CD4-positive, alpha-beta T cell (primary cell): ENCODE results near the gene GALNTL6. TPM values are rescaled to one million over a fixed set of nuclear protein-coding genes. Genes with fewer than 3 reads are reported as not detected.

Experiments used
- ATAC-seq: fragments of 200-7000 bp; cut with Tn5 transposase; one replicate; pipeline ENCODE4 v1.10.0; 2022; ENCODE audit warnings: mild to moderate bottlenecking; ENCODE audit not compliant: poor library complexity
- CTCF ChIA-PET: fragments of 350-600 bp; sonication (Branson Sonifier 250); formaldehyde crosslinking; loops from one replicate; lab custom pipeline; 2021; ENCODE audit warnings: antibody characterized with exemption, inconsistent platforms; lab: Charles Lee
- POLR2A ChIA-PET: fragments of 350-600 bp; sonication (Branson Sonifier 250); formaldehyde crosslinking; loops from one replicate; lab custom pipeline; 2021; ENCODE audit warnings: antibody characterized with exemption, inconsistent platforms; lab: Charles Lee
- DNase-seq, 14 experiments: peaks; one replicate each; pipeline ENCODE4 v3.0.0-alpha.2; 2013 to 2020; ENCODE audit warnings: mixed read lengths in 2 of 14
- H3K27ac ChIP-seq, 2 donors: one replicate each; pipeline versions ENCODE4 v1.5.1 to v1.7.0; 2013; ENCODE audit warnings: low read length in 2 of 2, low read depth in 1 of 2, mild to moderate bottlenecking in 1 of 2
- H3K27me3 ChIP-seq, 2 experiments: 1 replicate in 1 of 2; 2 replicates in 1 of 2; pipeline versions ENCODE4 v1.6.1 to v1.7.0; 2013; ENCODE audit warnings: low read length in 2 of 2, control low read depth in 1 of 2, mild to moderate bottlenecking in 1 of 2, moderate library complexity in 1 of 2; ENCODE audit not compliant: insufficient read depth in 2 of 2, control insufficient read depth in 1 of 2
- H3K36me3 ChIP-seq: one replicate; pipeline ENCODE4 v1.6.1; 2013; ENCODE audit warnings: low read length, control low read depth; ENCODE audit not compliant: insufficient read depth
- H3K4me1 ChIP-seq: one replicate; pipeline ENCODE4 v1.6.1; 2013; ENCODE audit warnings: low read length, control low read depth; ENCODE audit not compliant: insufficient read depth
- H3K4me3 ChIP-seq: one replicate; pipeline ENCODE4 v1.5.1; 2013; ENCODE audit warnings: mild to moderate bottlenecking, low read length, moderate library complexity
- H3K9me3 ChIP-seq, 2 experiments: 1 replicate in 1 of 2; 2 replicates in 1 of 2; pipeline versions ENCODE4 v1.6.1 to v1.7.0; 2013; ENCODE audit warnings: low read length in 2 of 2, mild to moderate bottlenecking in 2 of 2, control low read depth in 1 of 2, moderate library complexity in 1 of 2; ENCODE audit not compliant: control insufficient read depth in 1 of 2, insufficient read depth in 1 of 2
- H3K27ac Mint-ChIP-seq: one replicate; pipeline ENCODE4 v1.8.0; 2020; ENCODE audit warnings: mixed read lengths
- H3K27me3 Mint-ChIP-seq: one replicate; pipeline ENCODE4 v1.8.0; 2021; ENCODE audit warnings: mixed read lengths
- H3K36me3 Mint-ChIP-seq: one replicate; pipeline ENCODE4 v1.8.0; 2021; ENCODE audit warnings: low read depth, mixed read lengths
- H3K4me1 Mint-ChIP-seq: one replicate; pipeline ENCODE4 v1.8.0; 2021; ENCODE audit warnings: low read depth, mixed read lengths
- H3K4me3 Mint-ChIP-seq: one replicate; pipeline ENCODE4 v1.8.0; 2020; ENCODE audit warnings: mild to moderate bottlenecking, mixed read lengths
- H3K9me3 Mint-ChIP-seq: one replicate; pipeline ENCODE4 v1.8.0; 2020; ENCODE audit warnings: mixed read lengths
- intact Hi-C, 2 experiments: fragments of 100-400 bp; cut with DNase I in 1 of 2; cut with micrococcal nuclease in 1 of 2; formaldehyde crosslinking; loops; one replicate each; pipeline versions ENCODE4 v1.15.1 to v1.9.0; 2023 to 2025; cut with DNase I, micrococcal nuclease
- total RNA-seq, 174 experiments: library from RNA in 2 of 174; stranded (reverse) in 2 of 174; gene quantifications; one replicate each; pipeline ENCODE4 v1.2.3 and lab custom pipeline; 2021 to 2026
- TF ChIP-seq, protein P1 (sequence below): fragments of 200-600 bp; IDR thresholded peaks from one replicate; pipeline ENCODE4 v1.8.0; 2022; ENCODE audit warnings: antibody characterized with exemption, mild to moderate bottlenecking

Gene GALNTL6
- total RNA-seq, 2 experiments from 2014 or later = not detected

DNA sequence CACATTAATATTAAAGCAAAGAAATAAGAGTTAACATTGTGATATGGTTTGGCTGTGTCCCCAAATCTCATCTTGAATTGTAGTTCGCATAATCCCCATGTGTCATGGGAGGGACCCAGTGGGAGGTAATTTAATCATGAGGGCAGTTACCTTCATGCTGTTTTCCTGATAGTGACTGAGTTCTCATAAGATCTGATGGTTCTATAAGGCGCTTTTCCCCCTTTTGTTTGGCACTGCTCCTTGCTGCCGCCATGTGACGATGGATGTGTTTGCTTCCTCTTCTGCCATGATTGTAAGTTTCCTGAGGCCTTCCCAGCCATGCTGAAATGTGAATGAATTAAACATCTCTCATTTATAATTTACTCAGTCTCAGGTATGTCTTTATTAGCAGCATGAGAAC, 1201.6 kb downstream of the GALNTL6 start:
- Histone ChIP-seq H3K9me3 (no peaks in the 10 kb centered on the region), H3K4me1 (no peaks in the 10 kb centered on the region), H3K36me3 (no peaks in the 10 kb centered on the region), H3K27me3 (no peaks in the 10 kb centered on the region), H3K4me3 (no peak overlapping the region), H3K27ac (no peak overlapping the region)
- H3K36me3 Mint-ChIP-seq = no peaks in the 10 kb centered on the region
- ChIA-PET CTCF (no interaction called here), POLR2A (no interaction called here)
- no peaks in the 10 kb centered on the region for H3K4me1 Mint-ChIP-seq
- no peak for DNase-seq
- TF ChIP-seq, protein P1, sequence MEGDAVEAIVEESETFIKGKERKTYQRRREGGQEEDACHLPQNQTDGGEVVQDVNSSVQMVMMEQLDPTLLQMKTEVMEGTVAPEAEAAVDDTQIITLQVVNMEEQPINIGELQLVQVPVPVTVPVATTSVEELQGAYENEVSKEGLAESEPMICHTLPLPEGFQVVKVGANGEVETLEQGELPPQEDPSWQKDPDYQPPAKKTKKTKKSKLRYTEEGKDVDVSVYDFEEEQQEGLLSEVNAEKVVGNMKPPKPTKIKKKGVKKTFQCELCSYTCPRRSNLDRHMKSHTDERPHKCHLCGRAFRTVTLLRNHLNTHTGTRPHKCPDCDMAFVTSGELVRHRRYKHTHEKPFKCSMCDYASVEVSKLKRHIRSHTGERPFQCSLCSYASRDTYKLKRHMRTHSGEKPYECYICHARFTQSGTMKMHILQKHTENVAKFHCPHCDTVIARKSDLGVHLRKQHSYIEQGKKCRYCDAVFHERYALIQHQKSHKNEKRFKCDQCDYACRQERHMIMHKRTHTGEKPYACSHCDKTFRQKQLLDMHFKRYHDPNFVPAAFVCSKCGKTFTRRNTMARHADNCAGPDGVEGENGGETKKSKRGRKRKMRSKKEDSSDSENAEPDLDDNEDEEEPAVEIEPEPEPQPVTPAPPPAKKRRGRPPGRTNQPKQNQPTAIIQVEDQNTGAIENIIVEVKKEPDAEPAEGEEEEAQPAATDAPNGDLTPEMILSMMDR = no peak
- no peak overlapping the region for H3K4me3 Mint-ChIP-seq
- no peaks in the 10 kb centered on the region for H3K9me3 Mint-ChIP-seq
- H3K27ac Mint-ChIP-seq = no peak overlapping the region
- H3K27me3 Mint-ChIP-seq = no peaks in the 10 kb centered on the region
- intact Hi-C loops = loop anchor here (5.0 to 10.0 kb wide), 2 partner anchors 160 to 482 kb away; no protein-coding TSS in a partner anchor
- ATAC-seq = no peak

DNA sequence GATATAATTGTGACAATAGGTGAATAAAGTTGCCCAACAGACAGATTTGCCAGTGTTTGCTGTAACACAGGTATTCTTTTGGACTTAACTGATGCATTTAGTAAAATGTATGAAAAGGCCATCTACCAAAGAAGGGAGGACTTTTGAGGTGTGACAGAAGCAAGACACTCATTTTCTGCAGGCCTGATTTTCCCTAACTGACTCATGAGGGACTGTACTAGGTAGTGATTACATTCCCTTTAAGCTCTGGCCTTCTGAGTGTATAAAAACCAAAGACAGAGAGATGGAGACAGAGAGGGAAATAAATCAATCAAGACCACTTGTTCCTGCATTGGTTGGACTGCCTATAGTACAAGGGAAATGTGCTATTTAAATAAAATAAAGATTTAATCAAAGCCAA, 1204.6 kb downstream of the GALNTL6 start:
- intact Hi-C loops = loop anchor here in 1 of 2 experiments (10.0 kb wide), 1 partner anchor 157 kb away; no protein-coding TSS in a partner anchor
- Histone ChIP-seq H3K27me3 (no peaks in the 10 kb centered on the region), H3K4me1 (no peaks in the 10 kb centered on the region), H3K27ac (no peak overlapping the region), H3K9me3 (no peaks in the 10 kb centered on the region), H3K36me3 (no peaks in the 10 kb centered on the region), H3K4me3 (no peak overlapping the region)
- no peak overlapping the region for H3K4me3 Mint-ChIP-seq
- ATAC-seq (no peak), DNase-seq (no peak)
- H3K9me3 Mint-ChIP-seq = no peaks in the 10 kb centered on the region
- no peak overlapping the region for H3K27ac Mint-ChIP-seq
- TF ChIP-seq, protein P1 = no peak
- no peaks in the 10 kb centered on the region for H3K4me1 Mint-ChIP-seq
- no peaks in the 10 kb centered on the region for H3K27me3 Mint-ChIP-seq
- ChIA-PET CTCF (no interaction called here), POLR2A (no interaction called here)
- H3K36me3 Mint-ChIP-seq = no peaks in the 10 kb centered on the region

DNA sequence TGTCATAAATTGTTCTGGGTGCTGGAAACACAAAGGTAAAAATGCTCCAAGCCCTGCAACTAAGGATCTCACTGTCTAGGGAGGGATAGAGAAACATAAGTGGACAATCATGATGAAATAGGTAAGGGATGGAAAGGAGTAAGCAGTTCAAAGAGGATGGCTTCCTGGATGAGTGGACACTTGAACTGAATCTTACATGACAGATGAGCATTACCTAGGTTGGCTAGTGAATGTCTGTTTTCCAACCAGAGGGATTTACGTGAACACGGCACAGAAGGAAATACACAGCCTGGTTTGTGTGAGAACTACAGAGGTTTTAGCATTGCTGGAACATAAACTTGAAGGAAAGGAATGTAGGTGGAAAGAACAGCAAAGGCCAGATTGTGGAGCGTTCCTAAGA, 1205.2 kb downstream of the GALNTL6 start:
- H3K27me3 ChIP-seq = no peaks in the 10 kb centered on the region
- intact Hi-C loops = loop anchor here in 1 of 2 experiments (10.0 kb wide), 1 partner anchor 156 kb away; no protein-coding TSS in a partner anchor
- no peak overlapping the region for H3K4me3 ChIP-seq
- H3K4me1 Mint-ChIP-seq = no peaks in the 10 kb centered on the region
- H3K36me3 Mint-ChIP-seq = no peaks in the 10 kb centered on the region
- CTCF ChIA-PET = no interaction called here
- no peaks in the 10 kb centered on the region for H3K27me3 Mint-ChIP-seq
- no peak overlapping the region for H3K27ac Mint-ChIP-seq
- TF ChIP-seq, protein P1 = no peak
- no peaks in the 10 kb centered on the region for H3K9me3 Mint-ChIP-seq
- no peaks in the 10 kb centered on the region for H3K4me1 ChIP-seq
- no peak for DNase-seq
- no peak for ATAC-seq
- H3K27ac ChIP-seq = no peak overlapping the region
- H3K36me3 ChIP-seq = no peaks in the 10 kb centered on the region
- H3K9me3 ChIP-seq = no peaks in the 10 kb centered on the region
- no peak overlapping the region for H3K4me3 Mint-ChIP-seq
- POLR2A ChIA-PET = no interaction called here
